Sciatic nerve (tissue), 2 donors: Measurements from ENCODE around the gene AMBP. TPM values are rescaled to one million over a fixed set of nuclear protein-coding genes. Genes with fewer than 3 reads are reported as not detected.
"Not testable (repeated sequence)": the region's sequence is repeated elsewhere in the genome, so short reads cannot be mapped to it uniquely, and the experiment has no call there.

Experiments
- ATAC-seq: fragments of 200-7000 bp; cut with Tn5 transposase; one replicate; pipeline ENCODE4 v1.9.1; 2020; ENCODE audit warnings: mild to moderate bottlenecking, moderate library complexity
- DNase-seq: peaks from one replicate; pipeline ENCODE4 v3.0.0-alpha.2; 2020; ENCODE audit warnings: low spot score
- intact Hi-C: fragments of 100-400 bp; cut with DNase I; formaldehyde crosslinking; loops from one replicate; pipeline ENCODE4 v1.14.2; 2022
- total RNA-seq: library from RNA; stranded (reverse); fragmentation: NEBNext Ultra II Directional; extraction: Animal tissue kit (Norgen Biotek cat#: 25700); gene quantifications from one replicate; pipeline ENCODE4 v1.2.1, GENCODE V29; 2021
- donor health status: DM: no; HTN: no; CAD: no.
- donor health status: DM: no; HTN: no; CAD: no.

AMBP gene
- total RNA-seq, 1 donor from 2014 or later = not detected

DNA sequence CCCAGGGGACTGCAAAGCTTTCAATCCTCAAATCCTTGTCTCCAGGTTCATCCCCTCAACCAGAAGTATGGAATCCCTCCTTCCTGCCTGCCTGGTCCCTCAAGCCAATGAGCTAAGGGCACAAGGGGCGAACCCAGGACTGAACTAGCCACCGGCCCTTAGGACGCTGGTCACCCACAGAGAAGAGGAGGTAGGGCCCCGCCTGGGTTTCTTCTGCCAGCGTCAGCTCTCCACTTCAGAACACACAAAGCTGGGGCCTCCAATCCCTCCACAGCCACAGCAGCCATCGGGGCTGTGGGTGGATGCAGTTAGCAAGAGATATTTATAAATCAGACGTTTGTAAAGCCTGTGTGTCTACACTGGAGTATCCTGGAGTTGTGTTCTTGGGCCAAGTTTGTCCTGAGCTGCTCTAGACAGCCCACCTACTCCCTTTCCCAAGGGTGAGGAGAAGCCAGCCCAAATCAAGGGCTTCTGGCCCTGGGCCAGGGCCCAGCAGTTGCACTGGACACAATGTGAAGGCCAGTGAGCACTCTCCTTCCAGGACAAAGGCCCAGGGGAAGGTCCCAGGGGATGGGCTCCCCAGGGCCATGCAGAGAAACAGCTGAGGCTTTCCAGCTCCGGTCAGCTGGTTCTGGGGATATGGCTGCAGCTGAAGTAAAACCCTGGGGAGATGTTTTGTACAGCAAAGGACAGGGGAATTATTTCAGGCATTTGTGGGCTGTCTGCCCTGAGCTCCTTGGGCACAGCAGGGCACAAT, 18.9 kb downstream of the AMBP start:
- ATAC-seq (peak; percentile 33), DNase-seq (no peak)
- intact Hi-C loops = no loop called here

DNA sequence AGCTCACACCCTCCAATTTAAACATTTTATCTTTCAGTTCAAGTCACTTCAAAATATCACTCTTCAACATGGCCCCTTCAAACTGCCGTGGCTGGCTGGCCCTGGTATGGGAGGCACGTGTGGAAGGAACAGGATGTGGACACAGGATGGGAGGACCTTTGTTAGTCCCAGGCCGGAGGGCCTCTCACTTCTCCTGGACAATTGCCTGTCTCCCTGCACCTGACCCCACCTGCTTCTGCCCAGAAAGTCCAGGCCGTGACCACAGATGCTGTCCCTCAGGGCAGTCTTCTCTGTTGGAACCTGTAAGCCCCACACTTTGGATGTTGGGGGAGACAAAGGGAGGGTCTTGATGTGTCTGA, 19.4 kb downstream of the AMBP start:
- DNase-seq (no peak), ATAC-seq (no peak)

DNA sequence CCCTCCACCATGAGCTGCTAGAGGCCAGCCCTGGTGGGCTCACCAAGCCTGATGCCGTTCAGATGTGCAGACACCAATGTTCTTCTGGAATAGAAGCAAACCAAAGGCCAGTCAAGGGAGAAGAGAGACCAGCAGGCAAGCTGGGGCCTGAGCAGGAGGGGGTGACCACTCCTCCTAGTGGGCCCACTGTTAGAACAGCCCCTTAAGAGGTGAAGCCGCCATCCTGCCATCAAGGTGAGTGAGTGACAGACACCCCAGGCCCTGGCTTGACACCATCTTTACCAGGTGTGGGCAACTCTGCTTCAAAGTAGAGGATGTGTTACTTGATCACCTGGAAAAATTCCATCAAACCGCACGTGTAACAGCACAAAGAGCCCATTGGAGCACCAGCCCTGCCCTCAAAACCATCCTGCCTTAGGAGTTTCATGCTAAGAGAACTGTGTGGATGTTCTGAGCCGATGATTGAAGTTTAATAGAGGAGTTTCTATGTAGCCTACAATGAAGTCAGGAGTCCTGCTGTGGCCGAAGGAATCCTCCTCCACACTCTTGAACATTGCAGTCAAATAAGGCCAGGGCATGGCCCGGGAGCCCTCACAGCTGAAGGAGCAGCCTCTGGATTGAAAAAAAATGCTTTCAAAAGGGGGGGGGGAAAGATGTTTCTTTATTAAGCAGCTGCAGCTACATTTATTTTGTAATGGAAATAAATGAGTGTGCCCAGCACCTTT, 20.8 kb downstream of the AMBP start:
- no peak for DNase-seq
- intact Hi-C loops = no loop called here
- no peak for ATAC-seq

More for the DNA sequence above, 19.4 kb downstream of the AMBP start:
- intact Hi-C loops = no loop called here

DNA sequence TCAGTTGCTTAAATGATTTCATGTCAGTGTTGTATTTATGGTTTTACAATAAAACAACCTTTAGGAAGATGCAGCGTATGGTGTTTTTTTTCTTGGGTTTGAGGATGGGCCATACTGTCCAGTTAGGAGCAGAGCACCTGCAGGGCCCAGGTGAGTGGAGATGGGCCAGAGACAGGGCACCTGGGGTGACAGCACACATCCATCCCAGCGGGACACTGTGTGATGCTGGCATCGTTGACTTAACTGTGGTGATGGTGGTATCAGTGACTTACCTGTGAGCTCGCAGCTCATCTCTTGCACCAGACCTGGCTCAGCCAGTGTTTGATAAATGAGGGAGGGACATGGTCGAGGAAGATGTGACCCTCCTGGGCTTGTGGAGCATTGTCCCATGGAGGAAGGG, 21.6 kb downstream of the AMBP start:
- no peak for DNase-seq
- no peak for ATAC-seq
- intact Hi-C loops = no loop called here

DNA sequence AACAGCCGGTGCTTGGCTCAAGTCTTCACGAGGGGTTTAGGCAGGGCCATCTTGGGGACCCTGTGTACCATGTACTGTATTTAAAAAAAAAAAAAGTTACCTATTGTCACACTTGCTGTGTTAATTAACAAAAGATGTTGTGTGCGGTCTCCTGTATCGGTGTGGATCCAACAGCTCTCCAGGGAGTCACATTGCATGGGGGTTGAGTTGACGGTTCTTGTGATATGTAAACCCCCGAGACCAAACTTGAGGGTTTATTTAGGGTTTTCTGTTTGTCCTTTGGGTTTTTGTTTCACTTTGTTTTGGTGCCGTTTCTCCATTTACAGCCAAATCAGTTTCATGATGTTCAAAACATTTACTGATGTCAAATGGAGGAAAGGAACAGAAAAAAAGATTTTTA, 22.2 kb downstream of the AMBP start:
- ATAC-seq (no peak), DNase-seq (no peak)
- intact Hi-C loops = no loop called here

DNA sequence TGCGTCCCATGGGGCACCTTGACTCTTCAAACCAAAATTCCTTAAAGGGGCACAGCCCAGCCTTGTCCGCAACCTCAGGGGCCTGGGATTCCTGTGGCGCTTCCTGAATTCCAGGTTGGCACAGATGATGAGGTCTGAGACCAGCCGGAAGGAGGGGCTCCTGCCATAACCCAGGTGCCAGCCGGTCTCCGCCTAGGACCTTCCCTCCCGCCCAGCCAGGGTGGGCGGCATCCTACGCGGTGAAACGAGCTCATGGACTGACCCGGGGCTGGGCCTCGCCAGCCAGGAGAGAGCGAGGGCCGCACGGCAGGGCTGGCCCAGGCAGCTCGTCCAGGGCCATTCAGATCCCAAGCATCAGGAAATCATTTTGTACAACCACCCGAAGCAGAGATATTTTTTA, 23.0 kb downstream of the AMBP start:
- intact Hi-C loops = no loop called here
- ATAC-seq (no peak), DNase-seq (no peak)

DNA sequence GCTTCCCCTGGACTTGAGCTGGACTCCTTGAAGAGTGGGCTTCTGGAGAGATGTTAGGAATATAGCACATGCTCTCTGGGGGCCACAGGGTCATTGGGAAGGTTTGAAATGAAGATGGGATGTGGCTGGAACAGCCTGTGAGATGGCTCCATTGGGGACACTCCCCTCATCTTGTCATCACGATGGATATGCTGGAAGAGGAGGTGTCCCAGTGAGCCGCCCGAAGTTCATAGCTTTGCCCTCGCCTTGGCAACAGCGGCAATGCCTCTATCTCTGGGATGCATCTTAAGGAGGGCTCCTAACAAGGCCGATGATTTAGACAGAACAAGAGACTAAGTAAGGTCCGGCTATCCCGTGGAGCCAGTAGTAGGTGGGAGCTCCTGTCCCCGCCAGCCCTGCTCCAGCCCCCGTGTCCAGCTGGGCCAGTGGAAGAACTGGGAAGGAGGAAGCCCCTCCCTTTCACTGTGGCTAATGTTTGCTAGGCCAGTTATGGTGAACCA, 23.9 kb downstream of the AMBP start:
- intact Hi-C loops = no loop called here
- no peak for ATAC-seq
- DNase-seq = no peak

DNA sequence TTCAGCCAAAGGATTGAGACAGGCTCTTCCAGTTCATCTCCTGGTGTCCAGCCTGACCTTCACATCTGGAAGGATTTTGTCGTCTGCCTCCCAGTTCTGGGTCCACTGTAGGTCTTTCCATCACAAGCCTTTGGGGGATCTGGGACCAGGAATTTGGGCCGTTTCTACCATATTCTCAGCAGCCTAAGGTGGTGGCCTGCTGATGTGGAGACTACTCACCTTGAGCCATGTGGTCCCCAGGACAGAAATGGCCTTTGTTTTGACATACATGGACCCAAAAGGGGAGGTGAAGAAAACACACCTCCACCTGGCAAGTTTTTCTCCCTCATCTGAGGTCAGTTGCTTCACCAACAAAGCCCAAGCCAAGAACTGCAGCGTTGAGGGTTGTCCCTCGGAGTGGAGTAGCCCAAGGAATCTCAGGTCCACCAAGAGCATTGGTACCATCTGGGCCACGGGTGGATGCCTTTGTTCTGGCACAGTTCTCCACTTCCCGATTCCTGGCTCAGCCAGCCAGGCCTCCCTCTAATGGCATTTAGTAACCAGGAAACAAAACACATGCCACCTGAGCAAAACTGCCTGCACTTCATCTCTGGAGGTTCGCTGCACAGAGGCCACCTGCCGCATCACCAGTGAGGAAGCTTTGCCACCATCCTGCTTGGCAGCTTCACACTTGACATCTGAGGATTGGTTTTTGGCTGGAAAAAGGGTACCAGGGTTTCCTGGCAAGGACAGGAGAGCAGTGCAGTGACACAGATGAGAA, 24.7 kb downstream of the AMBP start:
- DNase-seq = no peak

DNA sequence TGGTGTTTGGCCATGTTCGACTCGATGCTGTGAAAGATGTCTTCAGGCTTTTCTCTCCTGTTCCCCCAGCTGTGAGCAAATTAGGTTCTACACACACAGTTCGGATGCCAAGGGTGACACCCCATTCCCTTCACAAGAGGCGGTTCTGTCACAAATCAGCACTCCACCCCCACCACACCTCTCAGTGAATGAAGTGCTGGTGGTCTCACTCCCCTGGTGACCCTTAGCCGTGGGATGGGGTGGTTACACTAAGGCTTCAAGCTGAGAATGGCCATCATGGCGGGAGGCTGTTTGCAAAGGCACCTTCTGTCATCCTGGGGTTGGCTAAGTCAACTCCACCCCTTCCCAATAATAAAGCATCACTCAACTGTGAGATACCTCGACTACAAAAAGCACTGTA, 26.4 kb downstream of the AMBP start:
- no peak for ATAC-seq
- intact Hi-C loops = no loop called here
- DNase-seq = no peak

More for the DNA sequence above, 24.7 kb downstream of the AMBP start:
- intact Hi-C loops = no loop called here
- no peak for ATAC-seq

DNA sequence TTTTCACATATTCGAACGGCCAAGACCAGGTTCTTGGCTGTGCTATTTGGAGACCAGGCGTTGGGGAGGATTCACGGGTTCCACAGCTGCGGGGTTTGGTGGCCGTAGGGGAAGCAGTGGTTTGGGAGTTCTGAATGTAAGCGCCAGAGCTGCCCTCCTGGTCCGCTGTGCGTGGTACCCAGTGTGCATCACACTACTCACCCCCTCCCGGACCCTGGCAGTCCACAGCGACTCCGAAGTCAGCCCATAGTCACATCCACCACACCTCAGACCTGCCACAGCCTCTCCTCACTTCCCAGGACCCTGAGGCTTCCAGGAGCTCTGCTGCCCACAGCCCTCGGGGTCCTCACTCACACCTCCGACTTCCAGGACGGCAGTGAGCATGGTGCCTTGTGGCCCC, 26.8 kb downstream of the AMBP start:
- intact Hi-C loops = no loop called here
- ATAC-seq = no peak
- no peak for DNase-seq

DNA sequence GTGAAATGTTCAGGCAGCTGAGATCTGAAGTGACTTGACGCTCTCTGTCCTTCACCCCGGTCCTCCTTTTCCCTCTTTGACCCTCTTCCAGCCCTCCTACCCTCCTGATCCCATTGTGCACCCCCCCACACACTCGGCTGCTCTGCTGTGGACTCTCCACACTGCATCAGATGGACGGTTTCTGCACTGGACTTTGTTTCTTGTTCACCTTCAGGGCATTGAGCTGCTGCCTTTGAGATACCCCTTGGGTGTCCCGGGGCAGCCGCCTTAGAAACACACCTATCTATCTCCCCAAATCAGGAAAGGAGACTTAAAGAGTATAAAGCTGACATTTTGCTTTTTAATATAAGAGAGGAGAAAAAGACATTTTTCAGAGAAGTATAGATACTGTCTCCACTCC, 27.5 kb downstream of the AMBP start:
- DNase-seq (no peak), ATAC-seq (no peak)
- intact Hi-C loops = no loop called here

DNA sequence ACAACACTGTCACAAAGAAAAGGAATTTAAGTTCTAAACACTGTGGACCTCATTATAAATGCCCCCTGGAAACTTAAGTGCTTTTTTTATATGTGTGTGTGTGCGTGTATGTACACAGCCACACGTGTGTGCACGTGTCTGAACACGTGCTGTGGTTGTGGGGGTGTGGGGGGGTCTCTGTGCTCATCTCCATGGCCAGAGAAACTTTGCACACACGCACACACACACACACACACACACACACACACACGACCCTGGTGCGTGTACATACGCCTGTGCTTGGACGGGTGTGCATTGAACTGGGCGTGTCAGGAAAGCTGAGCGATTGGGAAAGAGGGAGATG, 27.9 kb downstream of the AMBP start:
- no peak for ATAC-seq
- intact Hi-C loops = no loop called here
- no peak for DNase-seq

DNA sequence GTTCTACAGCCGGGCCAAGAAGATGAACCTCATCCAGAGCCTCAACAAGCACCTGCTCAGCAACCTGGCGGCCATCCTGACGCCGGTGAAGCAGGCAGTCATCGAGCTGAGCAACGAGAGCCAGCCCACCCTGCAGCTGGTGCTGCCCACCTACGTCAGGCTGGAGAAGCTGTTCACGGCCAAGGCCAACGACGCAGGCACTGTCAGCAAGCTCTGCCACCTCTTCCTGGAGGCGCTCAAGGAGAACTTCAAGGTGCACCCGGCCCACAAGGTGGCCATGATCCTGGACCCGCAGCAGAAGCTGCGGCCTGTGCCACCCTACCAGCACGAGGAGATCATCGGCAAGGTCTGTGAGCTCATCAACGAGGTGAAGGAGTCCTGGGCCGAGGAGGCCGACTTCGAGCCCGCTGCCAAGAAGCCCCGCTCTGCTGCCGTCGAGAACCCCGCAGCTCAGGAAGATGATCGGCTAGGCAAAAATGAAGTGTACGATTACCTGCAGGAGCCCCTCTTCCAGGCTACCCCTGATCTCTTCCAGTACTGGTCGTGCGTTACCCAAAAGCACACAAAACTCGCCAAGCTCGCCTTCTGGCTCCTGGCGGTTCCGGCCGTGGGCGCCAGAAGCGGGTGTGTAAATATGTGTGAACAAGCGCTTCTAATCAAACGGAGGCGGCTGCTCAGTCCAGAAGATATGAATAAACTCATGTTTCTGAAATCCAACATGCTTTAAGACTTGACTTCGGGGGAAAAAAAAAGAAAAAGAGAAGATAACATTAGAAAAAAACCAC, 28.5 kb downstream of the AMBP start:
- DNase-seq (no peak), ATAC-seq (no peak)
- intact Hi-C loops = no loop called here

DNA sequence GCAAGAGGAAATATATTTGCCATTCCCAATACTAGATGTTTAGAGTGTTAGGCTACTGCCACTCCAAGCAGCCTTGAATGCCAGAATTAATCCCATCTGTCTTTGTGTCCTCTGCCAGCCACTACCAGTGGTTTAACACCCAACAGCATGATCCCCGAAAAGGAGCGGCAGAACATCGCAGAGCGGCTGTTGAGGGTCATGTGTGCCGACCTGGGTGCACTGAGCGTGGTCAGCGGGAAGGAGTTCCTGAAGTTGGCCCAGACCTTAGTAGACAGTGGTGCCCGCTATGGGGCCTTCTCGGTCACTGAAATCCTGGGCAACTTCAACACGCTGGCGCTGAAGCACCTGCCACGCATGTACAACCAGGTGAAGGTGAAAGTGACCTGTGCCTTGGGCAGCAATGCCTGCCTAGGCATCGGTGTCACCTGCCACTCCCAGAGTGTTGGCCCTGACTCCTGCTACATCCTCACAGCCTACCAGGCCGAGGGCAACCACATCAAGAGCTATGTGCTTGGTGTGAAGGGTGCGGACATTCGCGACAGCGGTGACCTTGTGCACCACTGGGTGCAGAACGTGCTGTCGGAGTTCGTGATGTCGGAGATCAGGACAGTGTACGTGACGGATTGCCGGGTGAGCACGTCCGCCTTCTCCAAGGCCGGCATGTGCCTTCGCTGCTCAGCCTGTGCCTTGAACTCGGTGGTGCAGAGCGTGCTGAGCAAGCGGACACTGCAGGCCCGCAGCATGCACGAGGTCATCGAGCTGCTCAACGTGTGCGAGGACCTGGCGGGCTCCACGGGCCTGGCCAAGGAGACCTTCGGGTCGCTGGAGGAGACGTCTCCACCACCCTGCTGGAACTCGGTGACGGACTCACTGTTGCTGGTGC, 29.3 kb downstream of the AMBP start:
- intact Hi-C loops = no loop called here
- DNase-seq (no peak), ATAC-seq (no peak)

DNA sequence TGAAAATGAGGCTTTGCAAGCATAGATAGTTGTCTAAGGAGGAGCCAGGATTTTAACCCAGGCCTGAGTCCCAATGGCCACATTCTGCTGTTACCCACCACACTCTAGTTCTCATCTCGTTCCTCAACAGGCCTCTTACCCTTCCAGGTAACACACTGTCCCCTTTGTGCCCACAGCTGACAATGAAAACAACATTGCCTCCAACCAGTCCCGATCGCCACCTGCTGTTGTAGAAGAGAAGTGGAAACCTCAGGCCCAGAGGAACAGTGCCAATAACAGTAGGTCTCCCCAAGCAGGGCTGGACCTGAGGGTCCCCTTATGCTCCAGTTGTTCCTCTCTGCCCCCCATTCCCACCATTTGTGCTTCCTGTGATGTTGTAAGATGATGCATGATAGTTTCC, 30.4 kb downstream of the AMBP start:
- intact Hi-C loops = no loop called here
- ATAC-seq (no peak), DNase-seq (no peak)

DNA sequence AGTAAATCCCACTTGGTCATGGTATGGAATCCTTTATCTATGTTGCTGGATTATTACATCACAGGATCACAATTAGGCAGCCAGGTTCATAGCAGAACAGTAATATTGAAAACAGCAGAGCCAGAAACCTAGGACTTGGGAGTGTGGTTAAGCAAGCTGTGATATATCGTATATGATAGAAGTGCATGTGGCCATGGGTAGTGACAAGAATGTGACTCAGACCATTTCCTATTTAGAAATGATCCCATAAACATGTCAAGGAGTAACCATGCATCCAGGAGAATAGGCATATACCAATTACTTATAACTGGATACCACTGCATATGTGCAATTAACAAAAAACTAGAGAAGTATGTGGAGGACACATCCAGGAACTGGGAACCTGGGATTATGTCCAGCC, 31.2 kb downstream of the AMBP start:
- no peak for ATAC-seq
- no peak for DNase-seq
- intact Hi-C loops = no loop called here

DNA sequence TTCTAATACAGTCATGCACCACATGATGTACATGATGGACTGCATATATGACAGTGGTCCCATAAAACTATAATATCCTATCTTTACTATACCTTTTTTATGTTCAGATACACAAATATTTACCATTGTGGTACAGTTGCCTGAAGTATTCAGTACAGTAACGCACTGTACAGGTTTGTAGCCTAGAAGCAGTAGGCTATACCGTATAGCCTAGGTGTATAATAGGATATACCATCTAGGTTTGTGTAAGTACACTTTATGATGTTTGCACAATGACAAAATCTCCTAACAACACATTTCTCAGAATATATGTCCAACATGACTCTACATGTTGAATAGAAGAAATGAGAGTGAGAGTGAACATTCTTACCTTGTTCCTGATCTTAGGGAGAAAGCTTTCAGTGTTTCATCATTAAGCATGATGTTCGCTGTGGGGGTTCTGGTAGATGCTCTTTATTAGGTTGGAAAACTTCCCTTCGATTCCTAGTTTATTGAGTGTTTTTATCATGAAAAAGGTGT, 31.8 kb downstream of the AMBP start:
- intact Hi-C loops = no loop called here
- no peak for ATAC-seq

DNA sequence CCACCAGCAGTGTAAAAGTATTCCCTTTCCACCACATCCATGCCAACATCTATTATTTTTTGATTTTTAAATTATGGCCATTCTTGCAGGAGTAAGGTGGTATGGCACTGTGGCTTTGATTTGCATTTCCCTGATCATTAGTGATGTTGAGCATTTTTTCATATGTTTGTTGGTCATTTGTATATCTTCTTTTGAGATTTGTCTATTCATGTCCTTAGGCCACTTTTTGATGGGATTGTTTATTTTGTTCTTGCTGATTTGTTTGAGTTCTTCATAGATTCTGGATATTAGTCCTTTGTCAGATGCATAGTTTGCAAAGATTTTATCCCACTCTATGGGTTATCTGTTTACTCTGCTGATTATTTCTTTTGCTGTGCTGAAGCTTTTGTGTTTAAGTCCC, 34.4 kb downstream of the AMBP start:
- intact Hi-C loops, ATAC-seq, DNase-seq: not testable (repeated sequence)

More for the DNA sequence above, 31.8 kb downstream of the AMBP start:
- DNase-seq = no peak
